WTC11 (cell line): Measurements from ENCODE around the gene KCNG1.

Source experiments
- CTCF ChIP-seq: fragments of 200-600 bp; IDR thresholded peaks from 2 replicates; pipeline ENCODE4 v1.8.0; 2022; ENCODE audit warnings: antibody characterized with exemption
- FOXP4 ChIP-seq: sonication (generic); formaldehyde crosslinking; IDR thresholded peaks from 2 replicates; pipeline ENCODE4 v1.8.0; 2022; ENCODE audit warnings: mild to moderate bottlenecking, missing genetic modification reagents
- IRF2 ChIP-seq: sonication (generic); formaldehyde crosslinking; IDR thresholded peaks from 2 replicates; pipeline ENCODE4 v1.8.0; 2022; ENCODE audit warnings: low read depth, missing genetic modification reagents, borderline replicate concordance
- MLX ChIP-seq: sonication (generic); formaldehyde crosslinking; IDR thresholded peaks from 2 replicates; pipeline ENCODE4 v1.8.1; 2023; ENCODE audit warnings: mild to moderate bottlenecking, missing genetic modification reagents, moderate library complexity
- NFYB ChIP-seq: sonication (generic); formaldehyde crosslinking; conservative IDR thresholded peaks from 2 replicates; pipeline ENCODE4 v1.8.0; 2022; ENCODE audit warnings: low read depth, missing genetic modification reagents
- NR1H2 ChIP-seq: sonication (generic); formaldehyde crosslinking; IDR thresholded peaks from 2 replicates; pipeline ENCODE4 v1.9.0; 2021; ENCODE audit warnings: mild to moderate bottlenecking, moderate library complexity, missing genetic modification reagents
- ZNF121 ChIP-seq: sonication (generic); formaldehyde crosslinking; IDR thresholded peaks from 2 replicates; pipeline ENCODE4 v1.8.0; 2023; ENCODE audit warnings: missing genetic modification reagents
- TF ChIP-seq, protein P1 (sequence below): sonication (generic); formaldehyde crosslinking; IDR thresholded peaks from 2 replicates; pipeline ENCODE4 v1.8.0; 2023; ENCODE audit warnings: missing genetic modification reagents
- TF ChIP-seq, protein P2 (sequence below): sonication (generic); formaldehyde crosslinking; IDR thresholded peaks from 2 replicates; pipeline ENCODE4 v1.8.1; 2022; ENCODE audit warnings: low read depth, missing genetic modification reagents, borderline replicate concordance
- TF ChIP-seq, protein P3 (sequence below): sonication (generic); formaldehyde crosslinking; IDR thresholded peaks from 2 replicates; pipeline ENCODE4 v1.8.1; 2023; ENCODE audit warnings: mild to moderate bottlenecking, missing genetic modification reagents

DNA sequence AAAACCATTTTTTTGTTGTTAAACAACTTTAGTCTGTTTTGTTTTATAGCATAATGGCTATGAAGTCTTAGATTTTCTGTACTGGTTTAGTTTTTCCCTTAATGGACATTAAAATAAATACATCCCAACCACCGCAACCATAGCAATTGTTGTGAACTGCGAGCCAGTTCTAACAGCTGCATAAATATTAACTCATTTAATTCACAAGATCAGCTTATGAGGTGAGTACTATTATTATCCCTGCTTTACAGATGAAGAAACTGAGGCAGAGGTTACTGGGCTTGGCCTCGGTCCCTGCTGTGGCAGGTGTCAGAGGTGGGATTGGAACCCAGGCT is 41.2 kb downstream of the KCNG1 start:
- TF ChIP-seq, protein P1, sequence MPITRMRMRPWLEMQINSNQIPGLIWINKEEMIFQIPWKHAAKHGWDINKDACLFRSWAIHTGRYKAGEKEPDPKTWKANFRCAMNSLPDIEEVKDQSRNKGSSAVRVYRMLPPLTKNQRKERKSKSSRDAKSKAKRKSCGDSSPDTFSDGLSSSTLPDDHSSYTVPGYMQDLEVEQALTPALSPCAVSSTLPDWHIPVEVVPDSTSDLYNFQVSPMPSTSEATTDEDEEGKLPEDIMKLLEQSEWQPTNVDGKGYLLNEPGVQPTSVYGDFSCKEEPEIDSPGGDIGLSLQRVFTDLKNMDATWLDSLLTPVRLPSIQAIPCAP (CRISPR knock-in tag): no peak
- TF ChIP-seq ZNF121 (CRISPR knock-in tag) (no peak), CTCF (peak; percentile 7; the same call in 1 of the 2 replicates), NFYB (CRISPR knock-in tag) (no peak), MLX (CRISPR knock-in tag) (no peak), NR1H2 (CRISPR knock-in tag) (no peak), IRF2 (CRISPR knock-in tag) (no peak), FOXP4 (CRISPR knock-in tag) (no peak)
- TF ChIP-seq, protein P2, sequence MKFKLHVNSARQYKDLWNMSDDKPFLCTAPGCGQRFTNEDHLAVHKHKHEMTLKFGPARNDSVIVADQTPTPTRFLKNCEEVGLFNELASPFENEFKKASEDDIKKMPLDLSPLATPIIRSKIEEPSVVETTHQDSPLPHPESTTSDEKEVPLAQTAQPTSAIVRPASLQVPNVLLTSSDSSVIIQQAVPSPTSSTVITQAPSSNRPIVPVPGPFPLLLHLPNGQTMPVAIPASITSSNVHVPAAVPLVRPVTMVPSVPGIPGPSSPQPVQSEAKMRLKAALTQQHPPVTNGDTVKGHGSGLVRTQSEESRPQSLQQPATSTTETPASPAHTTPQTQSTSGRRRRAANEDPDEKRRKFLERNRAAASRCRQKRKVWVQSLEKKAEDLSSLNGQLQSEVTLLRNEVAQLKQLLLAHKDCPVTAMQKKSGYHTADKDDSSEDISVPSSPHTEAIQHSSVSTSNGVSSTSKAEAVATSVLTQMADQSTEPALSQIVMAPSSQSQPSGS: no peak
- TF ChIP-seq, protein P3, sequence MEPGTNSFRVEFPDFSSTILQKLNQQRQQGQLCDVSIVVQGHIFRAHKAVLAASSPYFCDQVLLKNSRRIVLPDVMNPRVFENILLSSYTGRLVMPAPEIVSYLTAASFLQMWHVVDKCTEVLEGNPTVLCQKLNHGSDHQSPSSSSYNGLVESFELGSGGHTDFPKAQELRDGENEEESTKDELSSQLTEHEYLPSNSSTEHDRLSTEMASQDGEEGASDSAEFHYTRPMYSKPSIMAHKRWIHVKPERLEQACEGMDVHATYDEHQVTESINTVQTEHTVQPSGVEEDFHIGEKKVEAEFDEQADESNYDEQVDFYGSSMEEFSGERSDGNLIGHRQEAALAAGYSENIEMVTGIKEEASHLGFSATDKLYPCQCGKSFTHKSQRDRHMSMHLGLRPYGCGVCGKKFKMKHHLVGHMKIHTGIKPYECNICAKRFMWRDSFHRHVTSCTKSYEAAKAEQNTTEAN (CRISPR knock-in tag): no peak
